LNCaP clone FGC (cell line): ENCODE results near the gene SLC5A1.

ENCODE experiments used
- DNase-seq: peaks from one replicate; pipeline ENCODE4 v3.0.0-alpha.2; 2011; ENCODE audit warnings: low read depth
- H3K4me3 ChIP-seq: 2 replicates; pipeline ENCODE4 v1.5.1; 2011; ENCODE audit warnings: mild to moderate bottlenecking, low read depth, low read length, control low read depth
- CTCF ChIP-seq: IDR thresholded peaks from 2 replicates; pipeline ENCODE4 v1.5.1; 2012; ENCODE audit warnings: mild to moderate bottlenecking; ENCODE audit not compliant: control insufficient read depth, insufficient read depth; ENCODE audit errors: extremely low read depth

SLC5A1 gene

GRCh38 chr22:32073823-32074380, 30.8 kb downstream of the SLC5A1 start:
- no peak for DNase-seq
- no peak for TF ChIP-seq CTCF
- no peak overlapping the region for H3K4me3 ChIP-seq

- TF ChIP-seq CTCF = no peak
- no peak overlapping the region for H3K4me3 ChIP-seq
- DNase-seq = no peak
Measured at GRCh38 chr22:32075997-32076760, 33.1 kb downstream of the SLC5A1 start.

- DNase-seq = no peak
- no peak overlapping the region for H3K4me3 ChIP-seq
- TF ChIP-seq CTCF = no peak
Measured at GRCh38 chr22:32076761-32077084, 33.7 kb downstream of the SLC5A1 start.

GRCh38 chr22:32077151-32077550, 34.1 kb downstream of the SLC5A1 start:
- no peak for DNase-seq
- H3K4me3 ChIP-seq = no peak overlapping the region
- TF ChIP-seq CTCF = no peak

- TF ChIP-seq CTCF = no peak
- DNase-seq = peak; percentile 8
- no peak overlapping the region for H3K4me3 ChIP-seq
Measured at GRCh38 chr22:32079130-32080089, 36.3 kb downstream of the SLC5A1 start.

GRCh38 chr22:32080904-32081303, 37.8 kb downstream of the SLC5A1 start:
- peak; percentile 77 for TF ChIP-seq CTCF

More at GRCh38 chr22:32080904-32081303, 37.8 kb downstream of the SLC5A1 start:
- H3K4me3 ChIP-seq = no peak overlapping the region
- peak; percentile 35 for DNase-seq
